ENCODE measurements around the gene ARHGAP27.

DNA sequence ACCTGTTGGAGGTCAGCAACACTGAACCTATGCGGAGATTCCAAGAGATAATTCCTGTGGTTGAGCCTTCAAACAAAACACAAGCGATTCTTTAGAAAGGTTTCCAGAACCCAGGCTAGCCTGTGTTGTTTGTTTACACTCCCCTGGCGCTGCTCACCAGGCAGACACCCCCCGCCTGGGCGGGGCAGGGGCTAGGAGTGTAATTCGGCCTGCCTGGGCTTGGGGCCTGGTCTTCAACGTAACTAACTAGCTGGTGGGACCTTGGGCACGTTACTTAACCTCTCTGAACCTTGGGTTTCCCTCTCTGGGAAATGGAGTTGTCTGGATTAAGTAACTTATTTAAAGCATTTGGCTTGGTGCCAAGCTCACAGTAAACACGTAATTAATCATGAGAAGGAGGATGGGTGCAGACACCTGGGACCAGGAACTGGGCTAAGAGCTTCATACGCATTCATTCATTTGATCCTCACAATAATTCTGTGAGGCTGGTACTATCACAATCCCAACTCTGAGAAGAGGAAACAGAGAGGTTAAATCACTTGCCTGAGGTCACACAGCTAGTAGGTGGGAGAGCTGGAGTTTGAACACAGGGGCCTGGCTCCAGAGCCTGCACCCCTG is 7.6 kb upstream of the ARHGAP27 start:
- TF ChIP-seq POLR2A (IDR thresholded peaks at IDR 0.05; ENCODE audit: insufficient read depth in 1 of 2, low read depth in 2 of 2, low read length in 2 of 2), result no peak
- no peak for TF ChIP-seq ZNF547 (CRISPR knock-in tag; IDR thresholded peaks at IDR 0.05)
- TF ChIP-seq ZNF124 (CRISPR knock-in tag; IDR thresholded peaks at IDR 0.05), result no peak
- no peak for TF ChIP-seq RNF2 (conservative IDR thresholded peaks at IDR 0.05; ENCODE audit: low read depth)
- no peak for TF ChIP-seq KDM4B (CRISPR knock-in tag; IDR thresholded peaks at IDR 0.05)
- TF ChIP-seq, protein P1, sequence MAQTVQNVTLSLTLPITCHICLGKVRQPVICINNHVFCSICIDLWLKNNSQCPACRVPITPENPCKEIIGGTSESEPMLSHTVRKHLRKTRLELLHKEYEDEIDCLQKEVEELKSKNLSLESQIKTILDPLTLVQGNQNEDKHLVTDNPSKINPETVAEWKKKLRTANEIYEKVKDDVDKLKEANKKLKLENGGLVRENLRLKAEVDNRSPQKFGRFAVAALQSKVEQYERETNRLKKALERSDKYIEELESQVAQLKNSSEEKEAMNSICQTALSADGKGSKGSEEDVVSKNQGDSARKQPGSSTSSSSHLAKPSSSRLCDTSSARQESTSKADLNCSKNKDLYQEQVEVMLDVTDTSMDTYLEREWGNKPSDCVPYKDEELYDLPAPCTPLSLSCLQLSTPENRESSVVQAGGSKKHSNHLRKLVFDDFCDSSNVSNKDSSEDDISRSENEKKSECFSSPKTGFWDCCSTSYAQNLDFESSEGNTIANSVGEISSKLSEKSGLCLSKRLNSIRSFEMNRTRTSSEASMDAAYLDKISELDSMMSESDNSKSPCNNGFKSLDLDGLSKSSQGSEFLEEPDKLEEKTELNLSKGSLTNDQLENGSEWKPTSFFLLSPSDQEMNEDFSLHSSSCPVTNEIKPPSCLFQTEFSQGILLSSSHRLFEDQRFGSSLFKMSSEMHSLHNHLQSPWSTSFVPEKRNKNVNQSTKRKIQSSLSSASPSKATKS (CRISPR knock-in tag; IDR thresholded peaks at IDR 0.05), result no peak
- no peak for TF ChIP-seq ELF3 (CRISPR knock-in tag; IDR thresholded peaks at IDR 0.05)
- TF ChIP-seq, protein P2, sequence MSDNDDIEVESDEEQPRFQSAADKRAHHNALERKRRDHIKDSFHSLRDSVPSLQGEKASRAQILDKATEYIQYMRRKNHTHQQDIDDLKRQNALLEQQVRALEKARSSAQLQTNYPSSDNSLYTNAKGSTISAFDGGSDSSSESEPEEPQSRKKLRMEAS (IDR thresholded peaks at IDR 0.05), result no peak
- TF ChIP-seq, protein P3, sequence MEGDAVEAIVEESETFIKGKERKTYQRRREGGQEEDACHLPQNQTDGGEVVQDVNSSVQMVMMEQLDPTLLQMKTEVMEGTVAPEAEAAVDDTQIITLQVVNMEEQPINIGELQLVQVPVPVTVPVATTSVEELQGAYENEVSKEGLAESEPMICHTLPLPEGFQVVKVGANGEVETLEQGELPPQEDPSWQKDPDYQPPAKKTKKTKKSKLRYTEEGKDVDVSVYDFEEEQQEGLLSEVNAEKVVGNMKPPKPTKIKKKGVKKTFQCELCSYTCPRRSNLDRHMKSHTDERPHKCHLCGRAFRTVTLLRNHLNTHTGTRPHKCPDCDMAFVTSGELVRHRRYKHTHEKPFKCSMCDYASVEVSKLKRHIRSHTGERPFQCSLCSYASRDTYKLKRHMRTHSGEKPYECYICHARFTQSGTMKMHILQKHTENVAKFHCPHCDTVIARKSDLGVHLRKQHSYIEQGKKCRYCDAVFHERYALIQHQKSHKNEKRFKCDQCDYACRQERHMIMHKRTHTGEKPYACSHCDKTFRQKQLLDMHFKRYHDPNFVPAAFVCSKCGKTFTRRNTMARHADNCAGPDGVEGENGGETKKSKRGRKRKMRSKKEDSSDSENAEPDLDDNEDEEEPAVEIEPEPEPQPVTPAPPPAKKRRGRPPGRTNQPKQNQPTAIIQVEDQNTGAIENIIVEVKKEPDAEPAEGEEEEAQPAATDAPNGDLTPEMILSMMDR (CRISPR knock-in tag; IDR thresholded peaks at IDR 0.05), result no peak
- TF ChIP-seq IKZF4 (CRISPR knock-in tag; IDR thresholded peaks at IDR 0.05; ENCODE audit: borderline replicate concordance, low read depth, not compliant biosample characterization), result no peak
- no peak for TF ChIP-seq ZNF776 (CRISPR knock-in tag; IDR thresholded peaks at IDR 0.05)
- peak; percentile 50; the same call in 1 of the 2 replicates for TF ChIP-seq KDM1A (CRISPR knock-in tag; IDR thresholded peaks at IDR 0.05)

Data from HepG2 (cell line).